ENCODE data around the gene FBH1. TPM values are rescaled to one million over a fixed set of nuclear protein-coding genes. Genes with fewer than 3 reads are reported as not detected.

The FBH1 gene
- total RNA-seq, 2 experiments from 2014 or later = 33.9 to 34.2 TPM

DNA sequence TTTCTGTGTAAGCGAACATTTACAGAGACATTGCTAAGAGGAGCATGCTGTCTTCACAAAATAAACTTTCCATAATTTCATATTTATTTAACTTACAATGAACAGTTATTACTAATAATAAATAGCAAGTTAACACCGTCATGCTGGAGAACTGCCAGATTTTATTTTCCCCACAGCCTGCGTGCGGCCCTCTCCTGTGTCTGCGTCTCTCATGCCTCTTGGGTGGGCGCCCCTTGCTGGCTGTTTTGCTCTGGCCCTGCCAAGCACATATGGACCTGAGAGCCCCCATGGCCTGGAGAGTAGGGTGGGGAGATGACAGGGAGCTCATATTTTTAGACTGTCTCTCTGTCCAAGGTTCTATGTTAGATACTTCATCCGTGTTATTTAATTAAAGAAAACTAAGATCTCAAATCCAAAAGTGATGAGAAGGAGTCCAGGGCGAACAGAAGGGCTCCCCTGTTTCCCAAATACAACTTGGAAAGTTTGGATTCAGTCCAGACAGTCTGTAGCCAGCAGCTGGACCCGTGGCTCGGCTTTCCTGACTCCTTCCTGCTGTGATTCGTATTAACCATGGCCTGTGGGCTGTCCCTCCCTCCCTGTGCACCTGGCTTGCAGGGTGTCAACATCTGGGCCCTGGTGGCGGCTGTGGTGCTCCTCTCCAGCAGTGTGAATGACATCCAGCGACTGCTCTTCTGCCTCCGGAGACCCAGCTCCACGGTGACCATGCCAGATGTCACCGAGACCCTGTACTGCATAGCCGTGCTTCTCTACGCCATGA is 20.5 kb downstream of the FBH1 start:
- Histone ChIP-seq H3K36me3 (ENCODE audit: insufficient read depth, low read length) (peaks cover 78% of the 10 kb centered on the region), H3K27me3 (ENCODE audit: control insufficient read depth in 1 of 2, insufficient read depth in 2 of 2, low read length in 2 of 2) (no peaks in the 10 kb centered on the region), H3K27ac (ENCODE audit: low read depth in 1 of 2, low read length in 2 of 2) (no peak overlapping the region), H3K4me1 (ENCODE audit: insufficient read depth, low read length) (peaks cover 4% of the 10 kb centered on the region), H3K9me3 (ENCODE audit: control insufficient read depth in 1 of 2, insufficient read depth in 1 of 2, low read length in 2 of 2) (no peaks in the 10 kb centered on the region), H3K4me3 (ENCODE audit: low read length) (no peak overlapping the region)
- intact Hi-C loops (cut with DNase I, micrococcal nuclease) = no loop called here
- ChIA-PET POLR2A (interaction anchor here (1.3 kb wide), 1 partner anchor 18 kb away, joined by 3 read pairs; no protein-coding TSS in a partner anchor), CTCF (no interaction called here)
- Mint-ChIP-seq H3K36me3 (ENCODE audit: low read depth) (peaks cover 93% of the 10 kb centered on the region), H3K9me3 (no peaks in the 10 kb centered on the region), H3K4me3 (no peak overlapping the region), H3K27me3 (no peaks in the 10 kb centered on the region), H3K4me1 (ENCODE audit: low read depth) (peaks cover 19% of the 10 kb centered on the region), H3K27ac (no peak overlapping the region)
- DNase-seq (no peak), ATAC-seq (ENCODE audit: poor library complexity) (no peak)
- TF ChIP-seq, protein P1, sequence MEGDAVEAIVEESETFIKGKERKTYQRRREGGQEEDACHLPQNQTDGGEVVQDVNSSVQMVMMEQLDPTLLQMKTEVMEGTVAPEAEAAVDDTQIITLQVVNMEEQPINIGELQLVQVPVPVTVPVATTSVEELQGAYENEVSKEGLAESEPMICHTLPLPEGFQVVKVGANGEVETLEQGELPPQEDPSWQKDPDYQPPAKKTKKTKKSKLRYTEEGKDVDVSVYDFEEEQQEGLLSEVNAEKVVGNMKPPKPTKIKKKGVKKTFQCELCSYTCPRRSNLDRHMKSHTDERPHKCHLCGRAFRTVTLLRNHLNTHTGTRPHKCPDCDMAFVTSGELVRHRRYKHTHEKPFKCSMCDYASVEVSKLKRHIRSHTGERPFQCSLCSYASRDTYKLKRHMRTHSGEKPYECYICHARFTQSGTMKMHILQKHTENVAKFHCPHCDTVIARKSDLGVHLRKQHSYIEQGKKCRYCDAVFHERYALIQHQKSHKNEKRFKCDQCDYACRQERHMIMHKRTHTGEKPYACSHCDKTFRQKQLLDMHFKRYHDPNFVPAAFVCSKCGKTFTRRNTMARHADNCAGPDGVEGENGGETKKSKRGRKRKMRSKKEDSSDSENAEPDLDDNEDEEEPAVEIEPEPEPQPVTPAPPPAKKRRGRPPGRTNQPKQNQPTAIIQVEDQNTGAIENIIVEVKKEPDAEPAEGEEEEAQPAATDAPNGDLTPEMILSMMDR (IDR thresholded peaks at IDR 0.05) = no peak

DNA sequence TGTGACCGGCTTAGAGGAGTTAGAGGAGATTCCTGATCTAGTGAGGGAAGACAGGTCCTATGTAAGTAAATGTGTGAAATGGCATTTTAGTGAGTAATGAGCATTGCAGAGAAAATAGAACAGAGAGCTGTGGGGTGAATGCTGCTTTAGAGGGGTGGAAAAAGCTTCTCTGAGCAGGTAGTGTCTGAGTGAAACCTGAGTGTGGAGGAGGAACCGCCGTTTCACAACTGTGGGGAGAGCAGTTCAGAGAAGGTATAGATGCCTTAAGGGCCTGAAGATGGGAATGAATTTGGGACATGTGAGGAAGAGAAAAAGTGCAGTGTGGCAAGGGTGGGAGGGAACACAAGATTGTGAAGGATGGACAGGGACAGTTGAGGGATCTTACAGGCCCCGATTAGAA is 21.6 kb downstream of the FBH1 start:
- POLR2A ChIA-PET = no interaction called here
- TF ChIP-seq, protein P1 (IDR thresholded peaks at IDR 0.05) = no peak
- H3K4me1 Mint-ChIP-seq (ENCODE audit: low read depth) = peaks cover 9% of the 10 kb centered on the region
- DNase-seq = no peak
- H3K36me3 Mint-ChIP-seq (ENCODE audit: low read depth) = peaks cover 93% of the 10 kb centered on the region
- H3K9me3 Mint-ChIP-seq = no peaks in the 10 kb centered on the region
- ATAC-seq (ENCODE audit: poor library complexity) = no peak
- no peaks in the 10 kb centered on the region for H3K9me3 ChIP-seq (ENCODE audit: control insufficient read depth in 1 of 2, insufficient read depth in 1 of 2, low read length in 2 of 2)
- H3K36me3 ChIP-seq (ENCODE audit: insufficient read depth, low read length) = peaks cover 82% of the 10 kb centered on the region
- H3K27ac ChIP-seq (ENCODE audit: low read depth in 1 of 2, low read length in 2 of 2) = no peak overlapping the region
- no peak overlapping the region for H3K27ac Mint-ChIP-seq
- H3K27me3 ChIP-seq (ENCODE audit: control insufficient read depth in 1 of 2, insufficient read depth in 2 of 2, low read length in 2 of 2) = no peaks in the 10 kb centered on the region
- CTCF ChIA-PET = no interaction called here
- H3K4me3 Mint-ChIP-seq = no peak overlapping the region
- no peaks in the 10 kb centered on the region for H3K27me3 Mint-ChIP-seq
- no peak overlapping the region for H3K4me3 ChIP-seq (ENCODE audit: low read length)
- H3K4me1 ChIP-seq (ENCODE audit: insufficient read depth, low read length) = no peaks in the 10 kb centered on the region
- intact Hi-C loops (cut with DNase I, micrococcal nuclease) = no loop called here

DNA sequence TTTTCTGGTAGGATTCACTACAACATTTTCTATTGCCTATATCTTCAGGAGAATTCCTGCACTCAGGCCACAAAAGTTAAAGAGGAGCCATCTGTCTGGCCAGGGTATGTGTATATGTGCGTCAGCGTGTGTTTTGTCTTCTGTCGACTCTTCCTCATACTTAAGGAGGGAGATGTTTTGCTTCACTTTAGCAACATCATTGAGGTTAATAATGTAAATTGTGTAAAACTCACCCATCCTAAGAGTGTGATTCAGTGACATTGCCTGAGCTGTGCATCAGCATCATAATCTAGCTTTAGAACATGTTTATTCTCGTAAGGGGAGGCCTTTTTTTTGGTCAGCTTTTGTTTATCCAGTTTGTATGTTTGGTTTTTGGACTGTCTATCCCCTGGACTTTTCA is 23.7 kb downstream of the FBH1 start:
- no peak for DNase-seq
- Histone ChIP-seq H3K4me3 (ENCODE audit: low read length) (no peak overlapping the region), H3K9me3 (ENCODE audit: control insufficient read depth in 1 of 2, insufficient read depth in 1 of 2, low read length in 2 of 2) (no peaks in the 10 kb centered on the region), H3K27me3 (ENCODE audit: control insufficient read depth in 1 of 2, insufficient read depth in 2 of 2, low read length in 2 of 2) (no peaks in the 10 kb centered on the region), H3K27ac (ENCODE audit: low read depth in 1 of 2, low read length in 2 of 2) (no peak overlapping the region), H3K4me1 (ENCODE audit: insufficient read depth, low read length) (no peaks in the 10 kb centered on the region), H3K36me3 (ENCODE audit: insufficient read depth, low read length) (peaks cover 95% of the 10 kb centered on the region)
- POLR2A ChIA-PET = no interaction called here
- Mint-ChIP-seq H3K4me3 (no peak overlapping the region), H3K36me3 (ENCODE audit: low read depth) (peaks cover 93% of the 10 kb centered on the region), H3K9me3 (no peaks in the 10 kb centered on the region), H3K27me3 (no peaks in the 10 kb centered on the region), H3K27ac (no peak overlapping the region), H3K4me1 (ENCODE audit: low read depth) (no peaks in the 10 kb centered on the region)
- ATAC-seq (ENCODE audit: poor library complexity) = no peak
- CTCF ChIA-PET = no interaction called here
- intact Hi-C loops (cut with DNase I, micrococcal nuclease) = no loop called here
- TF ChIP-seq, protein P1 (IDR thresholded peaks at IDR 0.05) = no peak
